Measurements from ENCODE around the gene C14orf119. TPM values are rescaled to one million over a fixed set of nuclear protein-coding genes. Genes with fewer than 3 reads are reported as not detected.

The C14orf119 gene
- total RNA-seq, 1 experiment from 2014 or later = 81.3 TPM

DNA sequence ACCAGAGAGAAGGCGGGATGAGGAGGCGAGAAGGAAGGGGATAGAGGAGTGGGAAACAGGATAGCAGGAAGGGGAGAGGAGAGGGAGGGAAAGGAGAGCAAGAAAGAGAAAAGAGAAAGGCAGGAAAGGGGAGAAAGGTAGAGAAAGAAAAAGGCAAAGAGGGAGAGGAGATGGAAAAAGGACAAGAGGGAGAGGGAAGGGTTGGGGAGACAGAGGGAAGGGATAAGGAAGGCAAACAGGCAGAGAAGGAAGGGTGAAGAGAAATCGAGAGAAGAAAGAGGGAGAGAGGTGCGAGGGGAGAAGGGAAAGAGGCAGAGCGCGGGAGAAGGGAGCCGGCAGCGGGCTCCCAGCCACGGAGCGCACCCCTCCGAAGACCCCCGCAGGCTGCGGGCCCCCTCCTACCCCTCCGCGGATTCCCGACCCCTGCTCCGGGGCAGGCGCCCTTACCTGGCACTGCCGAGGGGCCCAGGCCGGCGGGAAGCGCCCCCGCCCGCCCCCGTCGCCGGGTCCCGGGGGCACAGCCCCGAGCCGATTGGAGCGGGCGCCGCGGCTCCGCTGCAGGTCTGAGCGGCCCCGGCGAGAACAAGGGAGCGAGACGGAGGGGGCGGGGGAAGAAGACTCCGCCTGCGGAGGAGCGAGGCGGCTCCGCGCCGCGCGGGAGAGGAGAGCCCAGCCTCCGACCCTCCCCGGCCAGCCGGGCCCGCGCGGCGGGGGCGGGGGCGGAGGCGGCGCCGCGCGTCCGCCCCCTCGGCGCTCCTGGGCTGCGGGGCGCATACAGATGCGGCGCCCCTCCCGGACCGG lies 38.1 kb upstream of the C14orf119 start, which contains the start of gene CDH24:
TSS of gene CDH24 (minus strand) at position 565 of the 801 bp plus-strand sequence. CDS start 1,787 bp downstream, outside the sequence.
- CTCF ChIA-PET = interaction anchor here (0.5 to 8.8 kb wide), 46 partner anchors 11 to 1613 kb away, joined by 3 to 224 read pairs (median 6); partner anchors contain the start of genes ACIN1, AJUBA, C14orf119 and HAUS4
- DNase-seq (ENCODE audit: low spot score) (peak; percentile 80), ATAC-seq (peak; percentile 31)
- POLR2A ChIA-PET = interaction anchor here (0.6 to 2.6 kb wide), 14 partner anchors 11 to 128 kb away, joined by 3 to 13 read pairs (median 6); partner anchors contain the start of genes ACIN1, AJUBA, C14orf119 and PRMT5
- Mint-ChIP-seq H3K4me3 (peak within 1 kb of the TSS; percentile 83), H3K9me3 (no peaks in the 10 kb centered on the region), H3K4me1 (peaks cover 16% of the 10 kb centered on the region), H3K27me3 (ENCODE audit: low read depth) (peaks cover 5% of the 10 kb centered on the region; the same call in 1 of the 2 replicates), H3K27ac (peak within 1 kb of the TSS; percentile 91), H3K36me3 (peaks cover 24% of the 10 kb centered on the region)
- TF ChIP-seq TEAD1 (CRISPR knock-in tag; IDR thresholded peaks at IDR 0.05) (no peak), NR1H2 (CRISPR knock-in tag; IDR thresholded peaks at IDR 0.05) (no peak), TP53 (CRISPR knock-in tag; IDR thresholded peaks at IDR 0.05) (0 out of 2 replicates have a peak, but pooled peaks have one; percentile 44), ZNF416 (CRISPR knock-in tag; IDR thresholded peaks at IDR 0.05) (no peak), ZNF671 (CRISPR knock-in tag; IDR thresholded peaks at IDR 0.05) (no peak), FOXP1 (CRISPR knock-in tag; IDR thresholded peaks at IDR 0.05; ENCODE audit: borderline replicate concordance) (no peak), ZNF317 (CRISPR knock-in tag; IDR thresholded peaks at IDR 0.05; ENCODE audit: borderline replicate concordance, low read depth) (no peak), E2F1 (CRISPR knock-in tag; IDR thresholded peaks at IDR 0.05) (no peak), HMGA2 (CRISPR knock-in tag; IDR thresholded peaks at IDR 0.05) (no peak), SMAD3 (CRISPR knock-in tag; IDR thresholded peaks at IDR 0.05; ENCODE audit: borderline replicate concordance) (no peak), KAT7 (CRISPR knock-in tag; IDR thresholded peaks at IDR 0.05; ENCODE audit: borderline replicate concordance) (0 out of 2 replicates have a peak, but pooled peaks have one; percentile 19), ZNF263 (CRISPR knock-in tag; IDR thresholded peaks at IDR 0.05; ENCODE audit: low read depth) (no peak), USF2 (CRISPR knock-in tag; IDR thresholded peaks at IDR 0.05) (no peak), IRF2 (CRISPR knock-in tag; IDR thresholded peaks at IDR 0.05; ENCODE audit: borderline replicate concordance, low read depth) (no peak), AR (CRISPR knock-in tag; IDR thresholded peaks at IDR 0.05) (no peak), GTF2I (CRISPR knock-in tag; conservative IDR thresholded peaks at IDR 0.05) (no peak), ZNF423 (CRISPR knock-in tag; IDR thresholded peaks at IDR 0.05) (no peak), MYBL2 (CRISPR knock-in tag; IDR thresholded peaks at IDR 0.05) (no peak), ZNF232 (CRISPR knock-in tag; IDR thresholded peaks at IDR 0.05) (no peak)
- TF ChIP-seq, protein P1, sequence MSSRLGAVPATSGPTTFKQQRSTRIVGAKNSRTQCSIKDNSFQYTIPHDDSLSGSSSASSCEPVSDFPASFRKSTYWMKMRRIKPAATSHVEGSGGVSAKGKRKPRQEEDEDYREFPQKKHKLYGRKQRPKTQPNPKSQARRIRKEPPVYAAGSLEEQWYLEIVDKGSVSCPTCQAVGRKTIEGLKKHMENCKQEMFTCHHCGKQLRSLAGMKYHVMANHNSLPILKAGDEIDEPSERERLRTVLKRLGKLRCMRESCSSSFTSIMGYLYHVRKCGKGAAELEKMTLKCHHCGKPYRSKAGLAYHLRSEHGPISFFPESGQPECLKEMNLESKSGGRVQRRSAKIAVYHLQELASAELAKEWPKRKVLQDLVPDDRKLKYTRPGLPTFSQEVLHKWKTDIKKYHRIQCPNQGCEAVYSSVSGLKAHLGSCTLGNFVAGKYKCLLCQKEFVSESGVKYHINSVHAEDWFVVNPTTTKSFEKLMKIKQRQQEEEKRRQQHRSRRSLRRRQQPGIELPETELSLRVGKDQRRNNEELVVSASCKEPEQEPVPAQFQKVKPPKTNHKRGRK (CRISPR knock-in tag; IDR thresholded peaks at IDR 0.05; ENCODE audit: borderline replicate concordance) = peak; percentile 87; the same call in 1 of the 2 replicates
- TF ChIP-seq, protein P2, sequence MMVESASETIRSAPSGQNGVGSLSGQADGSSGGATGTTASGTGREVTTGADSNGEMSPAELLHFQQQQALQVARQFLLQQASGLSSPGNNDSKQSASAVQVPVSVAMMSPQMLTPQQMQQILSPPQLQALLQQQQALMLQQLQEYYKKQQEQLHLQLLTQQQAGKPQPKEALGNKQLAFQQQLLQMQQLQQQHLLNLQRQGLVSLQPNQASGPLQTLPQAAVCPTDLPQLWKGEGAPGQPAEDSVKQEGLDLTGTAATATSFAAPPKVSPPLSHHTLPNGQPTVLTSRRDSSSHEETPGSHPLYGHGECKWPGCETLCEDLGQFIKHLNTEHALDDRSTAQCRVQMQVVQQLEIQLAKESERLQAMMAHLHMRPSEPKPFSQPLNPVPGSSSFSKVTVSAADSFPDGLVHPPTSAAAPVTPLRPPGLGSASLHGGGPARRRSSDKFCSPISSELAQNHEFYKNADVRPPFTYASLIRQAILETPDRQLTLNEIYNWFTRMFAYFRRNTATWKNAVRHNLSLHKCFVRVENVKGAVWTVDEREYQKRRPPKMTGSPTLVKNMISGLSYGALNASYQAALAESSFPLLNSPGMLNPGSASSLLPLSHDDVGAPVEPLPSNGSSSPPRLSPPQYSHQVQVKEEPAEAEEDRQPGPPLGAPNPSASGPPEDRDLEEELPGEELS (CRISPR knock-in tag; IDR thresholded peaks at IDR 0.05) = no peak
- TF ChIP-seq, protein P3, sequence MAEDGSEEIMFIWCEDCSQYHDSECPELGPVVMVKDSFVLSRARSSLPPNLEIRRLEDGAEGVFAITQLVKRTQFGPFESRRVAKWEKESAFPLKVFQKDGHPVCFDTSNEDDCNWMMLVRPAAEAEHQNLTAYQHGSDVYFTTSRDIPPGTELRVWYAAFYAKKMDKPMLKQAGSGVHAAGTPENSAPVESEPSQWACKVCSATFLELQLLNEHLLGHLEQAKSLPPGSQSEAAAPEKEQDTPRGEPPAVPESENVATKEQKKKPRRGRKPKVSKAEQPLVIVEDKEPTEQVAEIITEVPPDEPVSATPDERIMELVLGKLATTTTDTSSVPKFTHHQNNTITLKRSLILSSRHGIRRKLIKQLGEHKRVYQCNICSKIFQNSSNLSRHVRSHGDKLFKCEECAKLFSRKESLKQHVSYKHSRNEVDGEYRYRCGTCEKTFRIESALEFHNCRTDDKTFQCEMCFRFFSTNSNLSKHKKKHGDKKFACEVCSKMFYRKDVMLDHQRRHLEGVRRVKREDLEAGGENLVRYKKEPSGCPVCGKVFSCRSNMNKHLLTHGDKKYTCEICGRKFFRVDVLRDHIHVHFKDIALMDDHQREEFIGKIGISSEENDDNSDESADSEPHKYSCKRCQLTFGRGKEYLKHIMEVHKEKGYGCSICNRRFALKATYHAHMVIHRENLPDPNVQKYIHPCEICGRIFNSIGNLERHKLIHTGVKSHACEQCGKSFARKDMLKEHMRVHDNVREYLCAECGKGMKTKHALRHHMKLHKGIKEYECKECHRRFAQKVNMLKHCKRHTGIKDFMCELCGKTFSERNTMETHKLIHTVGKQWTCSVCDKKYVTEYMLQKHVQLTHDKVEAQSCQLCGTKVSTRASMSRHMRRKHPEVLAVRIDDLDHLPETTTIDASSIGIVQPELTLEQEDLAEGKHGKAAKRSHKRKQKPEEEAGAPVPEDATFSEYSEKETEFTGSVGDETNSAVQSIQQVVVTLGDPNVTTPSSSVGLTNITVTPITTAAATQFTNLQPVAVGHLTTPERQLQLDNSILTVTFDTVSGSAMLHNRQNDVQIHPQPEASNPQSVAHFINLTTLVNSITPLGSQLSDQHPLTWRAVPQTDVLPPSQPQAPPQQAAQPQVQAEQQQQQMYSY (CRISPR knock-in tag; IDR thresholded peaks at IDR 0.05) = no peak

All from WTC11 (cell line).